Measurements from ENCODE around the gene THBS4.

Gene THBS4

DNA sequence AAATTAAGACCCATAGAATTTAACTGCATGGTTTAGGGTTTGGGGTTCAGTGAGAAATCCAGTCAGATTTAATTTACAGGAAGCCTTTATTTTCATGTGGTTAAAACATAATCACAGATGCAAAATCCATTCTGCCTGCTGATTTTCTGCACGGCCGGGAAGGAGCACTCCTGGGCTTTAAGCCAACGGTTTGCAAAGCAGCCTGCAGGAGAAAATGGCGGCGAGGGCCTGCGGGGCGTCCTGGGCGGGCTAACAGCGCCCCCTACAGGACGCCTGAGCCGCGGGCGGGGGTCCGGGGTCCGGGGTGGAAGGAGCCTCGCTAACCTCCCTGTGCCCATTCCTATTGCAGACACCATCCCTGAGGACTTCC lies 47.6 kb downstream of the THBS4 start:
- H2AFZ ChIP-seq (ENCODE audit: low read depth, low read length, severe bottlenecking): peak overlapping the region; percentile 37
- H3K79me2 ChIP-seq (ENCODE audit: insufficient read depth, low read length): no peaks in the 10 kb centered on the region
- H3K27me3 ChIP-seq (ENCODE audit: low read length): no peaks in the 10 kb centered on the region
- H3K9me2 ChIP-seq (replicated peaks; ENCODE audit: insufficient read depth, low read length): no peaks in the 10 kb centered on the region
- no peaks in the 10 kb centered on the region for H3K36me3 ChIP-seq (ENCODE audit: low read length)
- no peak overlapping the region for H3K9ac ChIP-seq (ENCODE audit: low read length)
- no peaks in the 10 kb centered on the region for H3K9me3 ChIP-seq (ENCODE audit: insufficient read depth, low read length)
- H3K4me3 ChIP-seq (ENCODE audit: insufficient read depth, low read length, poor library complexity, severe bottlenecking): no peak overlapping the region
- no peaks in the 10 kb centered on the region for H4K20me1 ChIP-seq (ENCODE audit: low read depth, low read length)
- no peaks in the 10 kb centered on the region for H3F3A ChIP-seq (ENCODE audit: insufficient read depth)
- TF ChIP-seq, protein P1, sequence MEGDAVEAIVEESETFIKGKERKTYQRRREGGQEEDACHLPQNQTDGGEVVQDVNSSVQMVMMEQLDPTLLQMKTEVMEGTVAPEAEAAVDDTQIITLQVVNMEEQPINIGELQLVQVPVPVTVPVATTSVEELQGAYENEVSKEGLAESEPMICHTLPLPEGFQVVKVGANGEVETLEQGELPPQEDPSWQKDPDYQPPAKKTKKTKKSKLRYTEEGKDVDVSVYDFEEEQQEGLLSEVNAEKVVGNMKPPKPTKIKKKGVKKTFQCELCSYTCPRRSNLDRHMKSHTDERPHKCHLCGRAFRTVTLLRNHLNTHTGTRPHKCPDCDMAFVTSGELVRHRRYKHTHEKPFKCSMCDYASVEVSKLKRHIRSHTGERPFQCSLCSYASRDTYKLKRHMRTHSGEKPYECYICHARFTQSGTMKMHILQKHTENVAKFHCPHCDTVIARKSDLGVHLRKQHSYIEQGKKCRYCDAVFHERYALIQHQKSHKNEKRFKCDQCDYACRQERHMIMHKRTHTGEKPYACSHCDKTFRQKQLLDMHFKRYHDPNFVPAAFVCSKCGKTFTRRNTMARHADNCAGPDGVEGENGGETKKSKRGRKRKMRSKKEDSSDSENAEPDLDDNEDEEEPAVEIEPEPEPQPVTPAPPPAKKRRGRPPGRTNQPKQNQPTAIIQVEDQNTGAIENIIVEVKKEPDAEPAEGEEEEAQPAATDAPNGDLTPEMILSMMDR (IDR thresholded peaks at IDR 0.05; ENCODE audit: insufficient read depth, low read length, poor library complexity, severe bottlenecking): peak; percentile 87
- no peak for TF ChIP-seq EZH2phosphoT487 (conservative IDR thresholded peaks at IDR 0.05; ENCODE audit: low read length)
- H3K27ac ChIP-seq (ENCODE audit: low read depth, low read length): no peak overlapping the region
- no peak overlapping the region for H3K4me2 ChIP-seq (ENCODE audit: low read depth, low read length, poor library complexity, severe bottlenecking)

DNA sequence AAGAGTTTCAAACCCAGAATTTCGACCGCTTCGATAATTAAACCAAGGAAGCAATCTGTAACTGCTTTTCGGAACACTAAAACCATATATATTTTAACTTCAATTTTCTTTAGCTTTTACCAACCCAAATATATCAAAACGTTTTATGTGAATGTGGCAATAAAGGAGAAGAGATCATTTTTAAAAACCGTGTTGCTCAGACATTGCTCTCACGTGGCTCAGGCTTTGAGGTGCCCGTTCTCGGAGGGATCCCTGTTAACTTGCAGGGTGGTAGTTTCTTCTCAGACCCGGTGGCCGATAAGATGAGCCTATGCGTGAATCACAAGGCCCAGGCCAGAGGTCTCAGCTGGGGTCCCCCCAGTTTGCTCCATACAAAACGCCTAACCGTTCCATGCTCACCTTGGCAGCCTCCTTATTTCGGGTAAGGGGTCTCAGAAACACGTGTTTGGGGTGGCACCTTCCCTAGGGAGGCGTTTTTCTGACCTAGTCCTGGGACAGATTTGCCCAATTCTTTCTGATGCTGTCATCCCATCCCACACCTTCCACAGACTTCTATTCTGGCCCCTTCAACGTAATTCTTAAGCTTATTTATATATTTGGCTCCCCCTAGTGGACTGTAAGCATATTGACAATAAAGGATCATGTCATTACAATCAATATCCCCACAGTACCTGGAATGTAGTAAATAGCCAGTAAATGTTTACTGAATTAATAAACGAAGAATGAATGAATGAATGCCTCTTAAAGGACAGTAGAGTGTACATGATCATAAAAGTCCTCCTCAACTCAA lies 48.1 kb downstream of the THBS4 start:
- Histone ChIP-seq H4K20me1 (ENCODE audit: low read depth, low read length) (no peaks in the 10 kb centered on the region), H3F3A (ENCODE audit: insufficient read depth) (no peaks in the 10 kb centered on the region), H3K4me2 (ENCODE audit: low read depth, low read length, poor library complexity, severe bottlenecking) (no peak overlapping the region), H3K9ac (ENCODE audit: low read length) (no peak overlapping the region), H3K36me3 (ENCODE audit: low read length) (no peaks in the 10 kb centered on the region), H3K79me2 (ENCODE audit: insufficient read depth, low read length) (no peaks in the 10 kb centered on the region), H3K4me3 (ENCODE audit: insufficient read depth, low read length, poor library complexity, severe bottlenecking) (no peak overlapping the region), H3K9me2 (replicated peaks; ENCODE audit: insufficient read depth, low read length) (no peaks in the 10 kb centered on the region), H3K27me3 (ENCODE audit: low read length) (no peaks in the 10 kb centered on the region), H2AFZ (ENCODE audit: low read depth, low read length, severe bottlenecking) (peak overlapping the region; percentile 37), H3K27ac (ENCODE audit: low read depth, low read length) (no peak overlapping the region), H3K9me3 (ENCODE audit: insufficient read depth, low read length) (no peaks in the 10 kb centered on the region)
- TF ChIP-seq, protein P1 (IDR thresholded peaks at IDR 0.05; ENCODE audit: insufficient read depth, low read length, poor library complexity, severe bottlenecking): peak; percentile 90
- no peak for TF ChIP-seq EZH2phosphoT487 (conservative IDR thresholded peaks at IDR 0.05; ENCODE audit: low read length)

DNA sequence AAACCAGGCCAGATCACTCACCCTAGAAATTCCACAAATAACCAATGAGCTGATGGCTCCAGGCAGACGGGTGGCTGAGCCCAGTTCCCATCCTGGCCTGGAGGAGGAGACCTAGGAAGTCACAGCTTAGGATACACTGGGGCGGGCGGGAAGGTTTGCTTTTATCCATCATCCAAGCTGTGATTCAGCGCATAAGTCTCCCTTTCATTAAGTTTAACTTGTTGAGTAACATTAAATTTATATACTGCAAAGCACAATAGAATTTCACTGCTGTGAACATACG lies 55.7 kb downstream of the THBS4 start:
- H3K4me3 ChIP-seq (ENCODE audit: insufficient read depth, low read length, poor library complexity, severe bottlenecking): no peak overlapping the region
- H3K4me2 ChIP-seq (ENCODE audit: low read depth, low read length, poor library complexity, severe bottlenecking): no peak overlapping the region
- no peak overlapping the region for H2AFZ ChIP-seq (ENCODE audit: low read depth, low read length, severe bottlenecking)
- no peak overlapping the region for H3K27ac ChIP-seq (ENCODE audit: low read depth, low read length)
- H3K9me2 ChIP-seq (replicated peaks; ENCODE audit: insufficient read depth, low read length): no peaks in the 10 kb centered on the region
- no peaks in the 10 kb centered on the region for H4K20me1 ChIP-seq (ENCODE audit: low read depth, low read length)
- TF ChIP-seq, protein P1 (IDR thresholded peaks at IDR 0.05; ENCODE audit: insufficient read depth, low read length, poor library complexity, severe bottlenecking): no peak
- TF ChIP-seq EZH2phosphoT487 (conservative IDR thresholded peaks at IDR 0.05; ENCODE audit: low read length): no peak
- H3K9ac ChIP-seq (ENCODE audit: low read length): no peak overlapping the region
- H3K36me3 ChIP-seq (ENCODE audit: low read length): no peaks in the 10 kb centered on the region
- no peaks in the 10 kb centered on the region for H3K79me2 ChIP-seq (ENCODE audit: insufficient read depth, low read length)
- no peaks in the 10 kb centered on the region for H3K9me3 ChIP-seq (ENCODE audit: insufficient read depth, low read length)
- H3K27me3 ChIP-seq (ENCODE audit: low read length): no peaks in the 10 kb centered on the region
- no peaks in the 10 kb centered on the region for H3F3A ChIP-seq (ENCODE audit: insufficient read depth)
